Hepatocyte (in vitro differentiated cells): ENCODE results near the gene FOXO3. TPM values are rescaled to one million over a fixed set of nuclear protein-coding genes. Genes with fewer than 3 reads are reported as not detected.

ENCODE experiments used
- DNase-seq: peaks from one replicate; pipeline ENCODE4 v3.0.0-alpha.2; 2016; ENCODE audit warnings: low spot score
- H2AFZ ChIP-seq: fragments of 200-600 bp; sonication (generic); 2 replicates; pipeline ENCODE4 v1.6.0; 2016; ENCODE audit warnings: antibody characterized with exemption, mild to moderate bottlenecking
- H3K27ac ChIP-seq: fragments of 200-600 bp; sonication (generic); 2 replicates; pipeline ENCODE4 v1.5.1; 2016; ENCODE audit warnings: mild to moderate bottlenecking
- H3K27me3 ChIP-seq: fragments of 200-600 bp; sonication (generic); 2 replicates; pipeline ENCODE4 v1.6.1; 2016
- H3K36me3 ChIP-seq: fragments of 200-600 bp; sonication (generic); replicated peaks from 2 replicates; pipeline ENCODE4 v1.5.1; 2016; ENCODE audit warnings: low read depth; ENCODE audit not compliant: insufficient read depth
- H3K4me1 ChIP-seq: fragments of 200-600 bp; sonication (generic); 2 replicates; pipeline ENCODE4 v1.5.1; 2016; ENCODE audit warnings: mild to moderate bottlenecking, moderate library complexity; ENCODE audit not compliant: insufficient read depth
- H3K4me2 ChIP-seq: fragments of 200-600 bp; sonication (generic); 2 replicates; pipeline ENCODE4 v1.6.0; 2016
- H3K4me3 ChIP-seq: fragments of 200-600 bp; sonication (generic); 2 replicates; pipeline ENCODE4 v1.5.1; 2016; ENCODE audit warnings: mild to moderate bottlenecking
- H3K79me2 ChIP-seq: fragments of 200-600 bp; sonication (generic); 2 replicates; pipeline ENCODE4 v1.6.0; 2017; ENCODE audit warnings: mild to moderate bottlenecking
- H3K9me2 ChIP-seq: fragments of 200-600 bp; sonication (generic); replicated peaks from 2 replicates; pipeline ENCODE4 v1.6.0; 2017; ENCODE audit warnings: mild to moderate bottlenecking; ENCODE audit not compliant: insufficient read depth
- H3K9me3 ChIP-seq: fragments of 200-600 bp; sonication (generic); 2 replicates; pipeline ENCODE4 v1.5.1; 2016; ENCODE audit warnings: low read depth, mild to moderate bottlenecking
- H4K20me1 ChIP-seq: fragments of 200-600 bp; sonication (generic); 2 replicates; pipeline ENCODE4 v1.6.0; 2016; ENCODE audit warnings: mild to moderate bottlenecking; ENCODE audit not compliant: insufficient read depth, poor library complexity, severe bottlenecking
- CTCF ChIP-seq: fragments of 200-600 bp; sonication (generic); IDR thresholded peaks from 2 replicates; pipeline ENCODE4 v1.5.1; 2016; ENCODE audit warnings: antibody characterized with exemption, mild to moderate bottlenecking; ENCODE audit not compliant: poor library complexity
- EZH2 ChIP-seq: fragments of 200-600 bp; sonication (generic); IDR thresholded peaks from 2 replicates; pipeline ENCODE4 v1.6.1; 2016; ENCODE audit warnings: antibody characterized with exemption, mild to moderate bottlenecking, borderline replicate concordance
- EZH2phosphoT487 ChIP-seq: fragments of 200-600 bp; sonication (generic); IDR thresholded peaks from one replicate; pipeline ENCODE4 v1.6.1; 2018; ENCODE audit warnings: antibody characterized with exemption, mild to moderate bottlenecking, low read depth, moderate library complexity; ENCODE audit not compliant: unreplicated experiment, severe bottlenecking
- WGBS: methylation state at CpG from one replicate; pipeline ENCODE4 v1.1.6; 2016; ENCODE audit warnings: low lambda C conversion rate; ENCODE audit errors: missing lambda C conversion rate; 5-methylcytosine and 5-hydroxymethylcytosine counted together
- polyA plus RNA-seq: library from polyadenylated mRNA; unstranded; fragments of >200 nt; fragmentation: Nextera tagmentation; extraction: Ambion mirVana; gene quantifications from 2 replicates; pipeline ENCODE4 v1.2.1, GENCODE V29; 2016
- total RNA-seq: library from RNA; depleted of rRNA; stranded (reverse); fragments of >200 nt; gene quantifications from 2 replicates; pipeline ENCODE4 v1.2.3, GENCODE V29; 2014

Gene FOXO3
- total and polyA plus RNA-seq, 2 experiments from 2014 or later = 44.6 to 54.9 TPM

DNA sequence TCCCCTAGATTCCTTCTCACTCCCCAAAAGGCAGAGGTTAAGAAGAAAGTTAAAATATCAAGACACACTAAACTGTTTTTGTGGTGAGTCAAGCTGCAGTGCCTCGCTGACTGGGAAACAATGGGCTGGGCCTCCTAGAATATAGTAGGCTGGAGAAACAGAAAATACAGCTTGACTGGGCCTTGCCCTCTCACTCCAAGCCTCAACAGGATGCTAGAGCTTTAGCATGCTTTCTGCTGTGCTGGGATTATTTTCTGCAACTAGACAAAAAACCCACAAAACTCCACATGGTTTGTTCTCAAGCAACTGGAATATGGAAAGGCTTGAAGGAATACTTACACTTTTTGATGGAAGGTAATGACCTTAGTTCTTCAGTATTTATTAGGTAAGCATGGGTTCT, 27.9 kb downstream of the FOXO3 start:
- H3K4me3 ChIP-seq = no peak overlapping the region
- H3K4me1 ChIP-seq = peaks cover 87% of the 10 kb centered on the region
- peak overlapping the region; percentile 57 for H3K4me2 ChIP-seq
- H3K27ac ChIP-seq = peak overlapping the region; percentile 85
- H3K36me3 ChIP-seq = no peaks in the 10 kb centered on the region
- no peaks in the 10 kb centered on the region for H3K9me2 ChIP-seq
- 48% methylated on average over 1 of the region's 1 CpG for WGBS
- H3K9me3 ChIP-seq = no peaks in the 10 kb centered on the region
- H4K20me1 ChIP-seq = peaks cover 48% of the 10 kb centered on the region
- H3K27me3 ChIP-seq = no peaks in the 10 kb centered on the region
- H2AFZ ChIP-seq = no peak overlapping the region
- no peak for DNase-seq
- no peak for TF ChIP-seq EZH2phosphoT487
- no peak for TF ChIP-seq CTCF
- no peak for TF ChIP-seq EZH2
- H3K79me2 ChIP-seq = peaks cover 93% of the 10 kb centered on the region

GRCh38 chr6:108589244-108589791, 28.6 kb downstream of the FOXO3 start:
- Histone ChIP-seq H3K4me1 (peaks cover 79% of the 10 kb centered on the region), H3K36me3 (no peaks in the 10 kb centered on the region), H3K27me3 (no peaks in the 10 kb centered on the region), H2AFZ (no peak overlapping the region), H3K4me2 (peak overlapping the region; percentile 57), H3K9me3 (no peaks in the 10 kb centered on the region), H4K20me1 (peaks cover 47% of the 10 kb centered on the region), H3K27ac (peak overlapping the region; percentile 85), H3K79me2 (peaks cover 93% of the 10 kb centered on the region), H3K4me3 (no peak overlapping the region), H3K9me2 (no peaks in the 10 kb centered on the region)
- 20% methylated on average over 6 of the region's 6 CpGs for WGBS
- no peak for TF ChIP-seq EZH2phosphoT487
- no peak for TF ChIP-seq EZH2
- no peak for TF ChIP-seq CTCF
- peak; percentile 81 for DNase-seq

DNA sequence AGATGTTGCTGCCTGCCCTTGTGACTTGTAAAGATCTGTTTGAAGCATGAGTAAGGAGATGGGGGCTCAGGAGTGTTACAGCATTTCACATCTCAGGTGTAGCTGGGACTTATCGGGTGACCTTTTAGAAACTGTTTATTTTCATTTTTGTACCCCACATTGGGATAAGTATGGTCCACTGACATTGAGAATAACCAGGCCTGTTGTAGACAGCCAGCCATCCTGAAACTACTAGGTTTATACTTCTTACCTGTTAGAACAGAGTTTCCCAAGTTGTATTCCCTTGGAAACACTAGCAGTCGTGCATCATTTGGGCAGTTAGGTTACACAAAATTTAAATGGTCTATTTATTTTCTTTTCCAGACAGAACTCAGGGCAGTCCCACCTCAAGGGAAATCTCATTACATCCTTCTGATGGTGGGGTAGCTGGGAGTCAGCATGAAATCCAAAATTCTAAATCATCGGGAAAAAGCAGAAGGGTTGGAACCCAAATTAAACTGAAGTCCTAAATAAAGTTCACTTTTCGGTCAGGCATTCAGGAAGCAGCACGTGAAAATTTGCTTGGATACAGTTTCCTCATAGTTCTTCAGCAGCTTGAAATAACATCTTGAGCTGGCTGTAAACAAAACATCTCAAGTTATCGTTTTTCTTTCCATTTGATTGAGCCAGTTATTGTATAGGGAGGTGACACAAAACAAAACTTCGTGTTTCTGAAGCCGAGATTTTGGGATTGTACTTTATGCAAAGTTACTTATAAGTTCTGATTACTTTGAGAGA, 30.5 kb downstream of the FOXO3 start:
- Histone ChIP-seq H3K4me2 (peak overlapping the region; percentile 45), H2AFZ (no peak overlapping the region), H3K9me2 (no peaks in the 10 kb centered on the region), H3K79me2 (peaks cover 96% of the 10 kb centered on the region), H3K27me3 (no peaks in the 10 kb centered on the region), H3K36me3 (no peaks in the 10 kb centered on the region), H3K27ac (peak overlapping the region; percentile 85), H3K4me1 (peaks cover 80% of the 10 kb centered on the region), H3K9me3 (no peaks in the 10 kb centered on the region), H3K4me3 (no peak overlapping the region), H4K20me1 (peaks cover 56% of the 10 kb centered on the region)
- 65% methylated on average over 8 of the region's 8 CpGs for WGBS
- TF ChIP-seq EZH2 (no peak), CTCF (no peak), EZH2phosphoT487 (no peak)
- no peak for DNase-seq
